Cardiac muscle cell (in vitro differentiated cells and primary cell): Measurements from ENCODE around the gene PLSCR1. TPM values are rescaled to one million over a fixed set of nuclear protein-coding genes. Genes with fewer than 3 reads are reported as not detected.
"Not testable (repeated sequence)": the region's sequence is repeated elsewhere in the genome, so short reads cannot be mapped to it uniquely, and the experiment has no call there.

ENCODE experiments used
- DNase-seq, 2 donors: peaks; one replicate each; pipeline versions ENCODE4 v3.0.0 to v3.0.0-alpha.2; 2010 to 2017; ENCODE audit warnings: low read depth in 1 of 2, low spot score in 1 of 2
- H3K27ac ChIP-seq: fragments of 200-600 bp; sonication (generic); 2 replicates; pipeline ENCODE4 v1.5.1; 2016
- H3K27me3 ChIP-seq: fragments of 200-600 bp; sonication (generic); 2 replicates; pipeline ENCODE4 v1.6.0; 2016; ENCODE audit warnings: control low read depth
- H3K36me3 ChIP-seq: fragments of 200-600 bp; sonication (generic); 2 replicates; pipeline ENCODE4 v1.5.1; 2016; ENCODE audit warnings: control low read depth
- H3K4me1 ChIP-seq: fragments of 200-600 bp; sonication (generic); 2 replicates; pipeline ENCODE4 v1.8.1; 2017; ENCODE audit warnings: low read depth, mild to moderate bottlenecking, mixed run types
- H3K4me3 ChIP-seq: fragments of 200-600 bp; sonication (generic); 2 replicates; pipeline ENCODE4 v1.5.1; 2016; ENCODE audit warnings: mild to moderate bottlenecking
- H3K9me3 ChIP-seq: fragments of 200-600 bp; sonication (generic); 2 replicates; pipeline ENCODE4 v1.5.1; 2017; ENCODE audit warnings: low read depth, mild to moderate bottlenecking, control low read depth
- CTCF ChIP-seq: IDR thresholded peaks from 2 replicates; pipeline ENCODE4 v1.5.1; 2012; ENCODE audit warnings: low read depth, mild to moderate bottlenecking, low read length
- polyA plus RNA-seq: library from polyadenylated mRNA; unstranded; fragments of >200 nt; fragmentation: Nextera tagmentation; extraction: Ambion mirVana; gene quantifications from 2 replicates; pipeline ENCODE4 v1.2.1, GENCODE V29; 2016
- total RNA-seq: library from RNA; depleted of rRNA; stranded (reverse); fragments of >200 nt; gene quantifications from 2 replicates; pipeline ENCODE4 v1.2.3, GENCODE V29; 2016

PLSCR1 gene
- total and polyA plus RNA-seq, 2 experiments from 2014 or later = 20.3 to 22.8 TPM

GRCh38 chr3:146529021-146529420 lies 15.4 kb downstream of the PLSCR1 start:
- DNase-seq = no peak
- no peak for TF ChIP-seq CTCF

GRCh38 chr3:146524961-146525360 lies 19.4 kb downstream of the PLSCR1 start:
- Histone ChIP-seq H3K4me3 (no peak overlapping the region), H3K27me3 (no peaks in the 10 kb centered on the region), H3K4me1 (no peaks in the 10 kb centered on the region), H3K9me3 (no peaks in the 10 kb centered on the region), H3K27ac (no peak overlapping the region), H3K36me3 (no peaks in the 10 kb centered on the region)
- TF ChIP-seq CTCF = no peak
- no peak for DNase-seq

More at GRCh38 chr3:146529021-146529420, 15.4 kb downstream of the PLSCR1 start:
- H3K4me3 ChIP-seq = no peak overlapping the region
- H3K27ac ChIP-seq = no peak overlapping the region
- H3K9me3 ChIP-seq = no peaks in the 10 kb centered on the region
- H3K36me3 ChIP-seq = peaks cover 2% of the 10 kb centered on the region
- H3K27me3 ChIP-seq = no peaks in the 10 kb centered on the region
- H3K4me1 ChIP-seq = peaks cover 5% of the 10 kb centered on the region

- Histone ChIP-seq H3K4me1 (peaks cover 14% of the 10 kb centered on the region), H3K36me3 (no peaks in the 10 kb centered on the region), H3K27me3 (no peaks in the 10 kb centered on the region), H3K4me3 (no peak overlapping the region), H3K9me3 (no peaks in the 10 kb centered on the region), H3K27ac (no peak overlapping the region)
- no peak for TF ChIP-seq CTCF
- no peak for DNase-seq
Measured at GRCh38 chr3:146523531-146523930, 20.9 kb downstream of the PLSCR1 start.

GRCh38 chr3:146522174-146523158 lies 21.9 kb downstream of the PLSCR1 start:
- not testable (repeated sequence) for H3K27me3 ChIP-seq, H3K9me3 ChIP-seq, H3K27ac ChIP-seq, DNase-seq, H3K4me3 ChIP-seq, H3K36me3 ChIP-seq
- peaks cover 25% of the 10 kb centered on the region for H3K4me1 ChIP-seq

GRCh38 chr3:146521394-146521793 lies 23.0 kb downstream of the PLSCR1 start:
- no peak for TF ChIP-seq CTCF
- H3K4me1 ChIP-seq = peaks cover 35% of the 10 kb centered on the region
- DNase-seq = no peak
- no peaks in the 10 kb centered on the region for H3K36me3 ChIP-seq
- H3K27ac ChIP-seq = no peak overlapping the region
- no peaks in the 10 kb centered on the region for H3K9me3 ChIP-seq
- no peaks in the 10 kb centered on the region for H3K27me3 ChIP-seq
- no peak overlapping the region for H3K4me3 ChIP-seq

GRCh38 chr3:146519810-146520209 lies 24.6 kb downstream of the PLSCR1 start:
- Histone ChIP-seq H3K27me3 (no peaks in the 10 kb centered on the region), H3K36me3 (no peaks in the 10 kb centered on the region), H3K9me3 (no peaks in the 10 kb centered on the region), H3K4me3 (no peak overlapping the region), H3K4me1 (peaks cover 35% of the 10 kb centered on the region), H3K27ac (no peak overlapping the region)
- DNase-seq = no peak
- no peak for TF ChIP-seq CTCF
